Measurements from ENCODE around the gene SEPTIN5.

The SEPTIN5 gene

GRCh38 chr22:19735665-19736510 is 21.6 kb downstream of the SEPTIN5 start:
- DNase-seq: no peak

- no peak for DNase-seq
These were observed 23.8 kb downstream of the SEPTIN5 start for GRCh38 chr22:19737846-19738663.

- no peak for DNase-seq
These were observed 24.6 kb downstream of the SEPTIN5 start for GRCh38 chr22:19738664-19739447.

GRCh38 chr22:19739448-19739895 is 25.2 kb downstream of the SEPTIN5 start:
- DNase-seq: no peak

GRCh38 chr22:19739911-19740449 is 25.7 kb downstream of the SEPTIN5 start:
- no peak for DNase-seq

- no peak for DNase-seq
These were observed 26.3 kb downstream of the SEPTIN5 start for GRCh38 chr22:19740586-19740985.

- no peak for DNase-seq
These were observed 26.8 kb downstream of the SEPTIN5 start for GRCh38 chr22:19741053-19741452.

GRCh38 chr22:19742160-19743066 is 28.1 kb downstream of the SEPTIN5 start:
- DNase-seq: no peak

- no peak for DNase-seq
These were observed 28.8 kb downstream of the SEPTIN5 start for GRCh38 chr22:19743081-19743480.

GRCh38 chr22:19743651-19744050 is 29.3 kb downstream of the SEPTIN5 start:
- no peak for DNase-seq

GRCh38 chr22:19744350-19745006 is 30.2 kb downstream of the SEPTIN5 start:
- DNase-seq: no peak

GRCh38 chr22:19745155-19746101 is 31.1 kb downstream of the SEPTIN5 start:
- no peak for DNase-seq

- DNase-seq: no peak
These were observed 32.4 kb downstream of the SEPTIN5 start for GRCh38 chr22:19746726-19747125.

- no peak for DNase-seq
These were observed 33.2 kb downstream of the SEPTIN5 start for GRCh38 chr22:19747551-19747950.

- no peak for DNase-seq
These were observed 33.8 kb downstream of the SEPTIN5 start for GRCh38 chr22:19748139-19748538.

- no peak for DNase-seq
These were observed 34.8 kb downstream of the SEPTIN5 start for GRCh38 chr22:19748991-19749664.

- no peak for DNase-seq
These were observed 35.6 kb downstream of the SEPTIN5 start for GRCh38 chr22:19749876-19750275.

- no peak for DNase-seq
These were observed 36.5 kb downstream of the SEPTIN5 start for GRCh38 chr22:19750507-19751490.
